Uterus (tissue), 2 donors: ENCODE results near the gene GABRG3.

Source experiments
- POLR2A ChIP-seq, 2 donors: fragments of 450-650 bp; IDR thresholded peaks; one replicate each; pipeline ENCODE4 v1.6.1; 2016; ENCODE audit warnings: antibody characterized with exemption in 2 of 2, mild to moderate bottlenecking in 1 of 2, moderate library complexity in 1 of 2
- TF ChIP-seq, protein P1 (sequence below), 4 experiments: fragments of 200-600 bp in 2 of 4; fragments of 450-650 bp in 2 of 4; sonication (generic) in 2 of 4; IDR thresholded peaks; one replicate each; pipeline ENCODE4 v1.5.1; 2016 to 2019; ENCODE audit warnings: antibody characterized with exemption in 4 of 4, mild to moderate bottlenecking in 2 of 4, moderate library complexity in 1 of 4

DNA sequence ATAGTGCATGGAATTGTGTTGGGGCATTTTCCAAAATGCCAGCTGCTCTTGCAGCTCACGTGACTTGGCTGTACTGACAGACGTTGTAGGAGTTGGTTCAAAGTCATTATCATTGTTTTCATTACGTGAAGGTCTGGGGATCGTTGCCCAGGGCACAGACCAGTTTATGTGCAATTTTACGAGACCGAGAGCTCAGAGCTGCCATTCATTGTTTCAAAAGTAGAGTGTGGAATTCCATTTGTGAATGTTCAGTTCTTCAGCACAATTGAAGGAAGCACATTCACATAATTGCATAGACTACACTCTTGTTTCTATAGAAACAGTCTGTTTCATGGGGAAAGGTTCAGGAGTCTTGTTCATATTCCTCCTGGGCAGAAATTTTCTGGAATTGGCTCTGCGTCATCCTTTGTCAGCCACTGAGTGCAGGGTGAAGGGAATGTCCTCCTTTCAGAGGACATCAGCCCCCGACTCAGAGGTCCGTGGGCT, 54.5 kb downstream of the GABRG3 start:
- TF ChIP-seq, protein P1, sequence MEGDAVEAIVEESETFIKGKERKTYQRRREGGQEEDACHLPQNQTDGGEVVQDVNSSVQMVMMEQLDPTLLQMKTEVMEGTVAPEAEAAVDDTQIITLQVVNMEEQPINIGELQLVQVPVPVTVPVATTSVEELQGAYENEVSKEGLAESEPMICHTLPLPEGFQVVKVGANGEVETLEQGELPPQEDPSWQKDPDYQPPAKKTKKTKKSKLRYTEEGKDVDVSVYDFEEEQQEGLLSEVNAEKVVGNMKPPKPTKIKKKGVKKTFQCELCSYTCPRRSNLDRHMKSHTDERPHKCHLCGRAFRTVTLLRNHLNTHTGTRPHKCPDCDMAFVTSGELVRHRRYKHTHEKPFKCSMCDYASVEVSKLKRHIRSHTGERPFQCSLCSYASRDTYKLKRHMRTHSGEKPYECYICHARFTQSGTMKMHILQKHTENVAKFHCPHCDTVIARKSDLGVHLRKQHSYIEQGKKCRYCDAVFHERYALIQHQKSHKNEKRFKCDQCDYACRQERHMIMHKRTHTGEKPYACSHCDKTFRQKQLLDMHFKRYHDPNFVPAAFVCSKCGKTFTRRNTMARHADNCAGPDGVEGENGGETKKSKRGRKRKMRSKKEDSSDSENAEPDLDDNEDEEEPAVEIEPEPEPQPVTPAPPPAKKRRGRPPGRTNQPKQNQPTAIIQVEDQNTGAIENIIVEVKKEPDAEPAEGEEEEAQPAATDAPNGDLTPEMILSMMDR (IDR thresholded peaks at IDR 0.05) = no peak
- TF ChIP-seq POLR2A (IDR thresholded peaks at IDR 0.05) = no peak
